Psoas muscle (tissue), 8 donors: ENCODE measurements around the gene FOXO1. TPM values are rescaled to one million over a fixed set of nuclear protein-coding genes. Genes with fewer than 3 reads are reported as not detected.
A peak's percentile ranks its signal among the peaks of the same experiment; 100 is the strongest.

Experiments
- ATAC-seq, 4 donors: fragments of 200-7000 bp; cut with Tn5 transposase; one replicate each; pipeline ENCODE4 v1.9.1; 2020; ENCODE audit warnings: moderate library complexity in 3 of 4, mild to moderate bottlenecking in 2 of 4
- DNase-seq, 2 donors: peaks; one replicate each; pipeline ENCODE4 v3.0.0-alpha.2; 2020
- H3K27ac ChIP-seq: fragments of 200-600 bp; one replicate; pipeline ENCODE4 v1.8.0; 2022
- H3K27me3 ChIP-seq, 3 donors: fragments of 200-600 bp in 1 of 3; one replicate each; pipeline versions ENCODE4 v1.6.1 to v1.8.0; 2013 to 2022; ENCODE audit warnings: low read length in 2 of 3, mild to moderate bottlenecking in 2 of 3, moderate library complexity in 1 of 3; ENCODE audit not compliant: insufficient read depth in 3 of 3
- H3K36me3 ChIP-seq, 2 donors: fragments of 200-600 bp in 1 of 2; one replicate each; pipeline versions ENCODE4 v1.6.1 to v1.8.0; 2013 to 2022; ENCODE audit warnings: low read depth in 1 of 2, mild to moderate bottlenecking in 1 of 2, moderate library complexity in 1 of 2; ENCODE audit not compliant: insufficient read depth in 1 of 2
- H3K4me1 ChIP-seq: fragments of 200-600 bp; one replicate; pipeline ENCODE4 v1.8.0; 2022
- H3K4me3 ChIP-seq: fragments of 200-600 bp; one replicate; pipeline ENCODE4 v1.8.0; 2022; ENCODE audit warnings: mild to moderate bottlenecking
- H3K9me3 ChIP-seq: fragments of 200-600 bp; one replicate; pipeline ENCODE4 v1.8.0; 2022
- CTCF ChIP-seq: fragments of 200-600 bp; IDR thresholded peaks from one replicate; pipeline ENCODE4 v1.8.0; 2022; ENCODE audit warnings: antibody characterized with exemption
- WGBS, 3 donors: extraction: QIAGEN DNeasy Blood & Tissue Kit; methylation state at CpG; one replicate each; pipeline versions ENCODE4 v1.1.6 to v1.1.7; 2013; 5-methylcytosine and 5-hydroxymethylcytosine counted together
- intact Hi-C, 2 donors: fragments of 100-400 bp; cut with DNase I; formaldehyde crosslinking; loops; one replicate each; pipeline versions ENCODE4 v1.11.0 to v1.14.2; 2022
- polyA plus RNA-seq, 3 donors: library from polyadenylated mRNA; stranded (reverse); fragments of 200-250 nt; gene quantifications; one replicate each; pipeline ENCODE4 v1.2.3, GENCODE V29; 2013
- total RNA-seq, 4 donors: library from RNA; stranded (reverse); fragmentation: NEBNext Ultra II Directional in 2 of 4; extraction: Animal tissue kit (Norgen Biotek cat#: 25700) in 2 of 4; gene quantifications; one replicate each; pipeline versions ENCODE4 v1.2.1 to v1.2.4, GENCODE V29; 2021 to 2023
- donor health status: healthy with polysubstance abuse.
- donor health status: DM: no; HTN: no; CAD: no; lungs with moderate emphysema.
- donor health status: Bipolar disorder and iron deficiency.
- donor health status: healthy.
- donor health status: DM: yes; HTN: yes; CAD: no.
- donor health status: DM: no; HTN: no; CAD: no.
- donor health status: DM: no; HTN: no; CAD: no.
- donor health status: DM: yes; HTN: yes; CAD: no.

Gene FOXO1
- total and polyA plus RNA-seq, 7 donors: 23.8 to 160 (median 68.3) TPM

- Histone ChIP-seq H3K9me3 (no peaks in the 10 kb centered on the region), H3K4me3 (no peak overlapping the region), H3K4me1 (no peaks in the 10 kb centered on the region), H3K27ac (no peak overlapping the region), H3K36me3 (no peaks in the 10 kb centered on the region), H3K27me3 (no peaks in the 10 kb centered on the region)
- no peak for ATAC-seq
- intact Hi-C loops: no loop called here
- DNase-seq: no peak
- 95 to 99% (median 95%) methylated on average over 3 of the region's 3 CpGs for WGBS, 3 donors
- no peak for TF ChIP-seq CTCF
Measured at GRCh38 chr13:40520916-40521315, 145.5 kb downstream of the FOXO1 start.

GRCh38 chr13:40519637-40520036, 146.8 kb downstream of the FOXO1 start:
- 44 to 67% (median 50%) methylated on average over 5 of the region's 5 CpGs for WGBS, 3 donors
- H3K36me3 ChIP-seq: no peaks in the 10 kb centered on the region
- DNase-seq: peak; percentile 27 to 56
- H3K9me3 ChIP-seq: no peaks in the 10 kb centered on the region
- intact Hi-C loops: no loop called here
- H3K4me3 ChIP-seq: no peak overlapping the region
- H3K27me3 ChIP-seq: no peaks in the 10 kb centered on the region
- no peaks in the 10 kb centered on the region for H3K4me1 ChIP-seq
- no peak overlapping the region for H3K27ac ChIP-seq
- no peak for TF ChIP-seq CTCF
- no peak for ATAC-seq

GRCh38 chr13:40518481-40518882, 148.0 kb downstream of the FOXO1 start:
- TF ChIP-seq CTCF: no peak
- 59 to 68% (median 63%) methylated on average over 4 of the region's 4 CpGs for WGBS, 3 donors
- Histone ChIP-seq H3K36me3 (no peaks in the 10 kb centered on the region), H3K4me1 (no peaks in the 10 kb centered on the region), H3K4me3 (no peak overlapping the region), H3K9me3 (no peaks in the 10 kb centered on the region), H3K27ac (no peak overlapping the region), H3K27me3 (no peaks in the 10 kb centered on the region)
- intact Hi-C loops: no loop called here
- ATAC-seq (peak in 1 of 4 donors; percentile 17), DNase-seq (no peak)

GRCh38 chr13:40517486-40518480, 148.7 kb downstream of the FOXO1 start:
- Histone ChIP-seq H3K27ac (no peak overlapping the region), H3K4me3 (no peak overlapping the region), H3K9me3 (no peaks in the 10 kb centered on the region), H3K27me3 (no peaks in the 10 kb centered on the region), H3K36me3 (no peaks in the 10 kb centered on the region), H3K4me1 (no peaks in the 10 kb centered on the region)
- ATAC-seq: no peak
- intact Hi-C loops: no loop called here
- DNase-seq: no peak
- WGBS, 3 donors: 88 to 94% (median 91%) methylated on average over 8 of the region's 8 CpGs
- no peak for TF ChIP-seq CTCF
